Skeletal muscle cell (primary cell): Measurements from ENCODE around the gene TERF2IP.

Experiments used
- DNase-seq: peaks from one replicate; pipeline ENCODE4 v3.0.0-alpha.2; 2010; ENCODE audit warnings: low read depth
- H3K4me3 ChIP-seq: 2 replicates; pipeline ENCODE4 v1.5.1; 2011; ENCODE audit warnings: low read depth, mild to moderate bottlenecking, control low read depth, low read length, moderate library complexity

Gene TERF2IP

GRCh38 chr16:75632857-75633256 lies 14.7 kb upstream of the TERF2IP start:
- DNase-seq, result no peak

DNA sequence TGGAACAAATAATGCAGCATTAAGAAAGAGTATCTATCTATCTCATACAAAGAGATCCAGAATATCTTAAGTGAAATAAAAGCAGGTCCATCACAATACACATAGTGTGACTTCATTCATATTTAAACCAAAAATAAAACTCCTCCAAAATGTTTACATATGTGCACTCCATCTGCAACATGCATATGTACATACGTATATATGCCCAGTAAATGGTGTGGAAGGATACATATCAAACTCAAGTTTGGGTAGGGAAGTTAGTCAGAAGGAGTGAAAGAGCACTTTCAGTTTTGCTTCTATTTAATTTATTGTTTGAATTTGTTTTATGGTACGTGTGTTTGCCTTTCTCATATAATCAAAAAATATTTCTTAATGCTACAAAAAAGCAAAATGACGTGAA lies 12.5 kb upstream of the TERF2IP start:
- H3K4me3 ChIP-seq, result no peak overlapping the region
- DNase-seq, result no peak

More at GRCh38 chr16:75632857-75633256, 14.7 kb upstream of the TERF2IP start:
- no peak overlapping the region for H3K4me3 ChIP-seq

DNA sequence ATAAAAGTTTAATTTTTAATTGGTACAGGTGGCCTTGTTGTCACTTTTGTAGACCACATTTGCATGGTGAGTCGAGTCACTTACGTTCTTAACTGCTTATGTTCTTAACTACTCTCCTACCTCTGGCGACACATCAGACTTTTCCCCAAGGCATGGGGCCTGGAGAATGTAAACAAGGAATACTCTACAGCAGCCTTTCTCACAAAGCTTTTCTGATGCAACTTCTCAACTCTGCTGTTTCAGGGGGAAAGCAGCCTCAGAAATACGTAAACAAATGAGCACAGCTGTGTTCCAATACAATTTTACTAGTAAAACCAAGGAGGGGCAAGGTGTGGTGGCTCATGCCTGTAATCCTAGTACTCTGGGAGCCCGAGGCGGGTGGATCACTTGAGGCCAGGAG lies 7.0 kb upstream of the TERF2IP start:
- no peak overlapping the region for H3K4me3 ChIP-seq
- DNase-seq, result no peak

DNA sequence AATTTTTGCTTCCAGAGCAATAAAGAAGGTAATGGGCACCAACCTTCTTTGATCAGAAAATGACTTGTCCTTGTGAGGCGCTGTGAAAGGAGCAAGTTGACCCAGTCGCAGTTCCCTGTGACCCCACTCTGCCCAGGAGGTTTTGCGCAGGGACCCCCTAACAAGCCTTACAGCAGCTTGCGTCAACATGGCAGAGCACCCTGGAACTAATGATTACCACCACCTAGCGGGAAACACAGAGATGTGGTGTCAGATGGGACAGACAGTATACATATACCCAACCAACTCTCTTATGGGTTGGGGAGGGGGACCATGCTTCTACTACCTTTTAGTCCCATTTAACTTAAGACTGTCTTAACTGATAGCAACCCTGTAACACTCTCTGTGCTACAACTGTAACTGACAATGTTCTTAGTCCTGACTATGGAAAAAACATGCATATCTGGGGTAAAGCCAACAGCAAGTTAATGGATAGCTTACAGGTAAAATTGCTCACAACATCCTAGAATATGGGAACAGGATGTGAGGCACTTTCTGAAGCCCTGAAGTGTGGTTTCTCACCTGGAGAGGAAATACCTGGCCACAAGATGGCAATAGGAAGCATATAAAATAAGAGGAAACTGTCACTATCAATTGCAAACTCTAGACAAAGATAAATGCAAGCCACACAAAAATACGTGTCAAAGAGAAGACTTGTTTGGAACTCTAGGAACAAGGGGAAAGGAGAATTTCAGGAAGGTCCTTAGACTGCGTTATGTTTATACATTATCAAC lies 3.1 kb upstream of the TERF2IP start:
- DNase-seq, result no peak
- no peak overlapping the region for H3K4me3 ChIP-seq

DNA sequence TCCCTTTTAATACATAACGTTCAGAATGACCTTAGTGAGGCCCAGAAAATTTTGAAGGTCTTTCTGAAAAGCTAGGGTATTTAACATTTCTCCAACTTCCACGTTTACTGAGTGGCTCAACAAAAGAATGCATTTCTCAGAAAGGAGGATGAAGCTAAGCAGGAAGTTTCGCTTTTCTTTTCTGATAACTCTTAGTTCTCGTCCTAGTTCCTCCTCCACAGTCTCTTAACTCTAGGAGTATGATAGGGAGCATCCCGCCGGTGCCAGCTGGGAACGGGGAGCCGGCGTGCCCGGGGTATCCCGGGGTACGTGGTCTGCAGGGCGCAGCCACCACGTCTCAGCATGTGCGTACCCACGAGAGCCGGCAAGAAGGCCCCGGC lies 471 bp upstream of the TERF2IP start:
- no peak for DNase-seq
- peak overlapping the region; percentile 85 for H3K4me3 ChIP-seq

DNA sequence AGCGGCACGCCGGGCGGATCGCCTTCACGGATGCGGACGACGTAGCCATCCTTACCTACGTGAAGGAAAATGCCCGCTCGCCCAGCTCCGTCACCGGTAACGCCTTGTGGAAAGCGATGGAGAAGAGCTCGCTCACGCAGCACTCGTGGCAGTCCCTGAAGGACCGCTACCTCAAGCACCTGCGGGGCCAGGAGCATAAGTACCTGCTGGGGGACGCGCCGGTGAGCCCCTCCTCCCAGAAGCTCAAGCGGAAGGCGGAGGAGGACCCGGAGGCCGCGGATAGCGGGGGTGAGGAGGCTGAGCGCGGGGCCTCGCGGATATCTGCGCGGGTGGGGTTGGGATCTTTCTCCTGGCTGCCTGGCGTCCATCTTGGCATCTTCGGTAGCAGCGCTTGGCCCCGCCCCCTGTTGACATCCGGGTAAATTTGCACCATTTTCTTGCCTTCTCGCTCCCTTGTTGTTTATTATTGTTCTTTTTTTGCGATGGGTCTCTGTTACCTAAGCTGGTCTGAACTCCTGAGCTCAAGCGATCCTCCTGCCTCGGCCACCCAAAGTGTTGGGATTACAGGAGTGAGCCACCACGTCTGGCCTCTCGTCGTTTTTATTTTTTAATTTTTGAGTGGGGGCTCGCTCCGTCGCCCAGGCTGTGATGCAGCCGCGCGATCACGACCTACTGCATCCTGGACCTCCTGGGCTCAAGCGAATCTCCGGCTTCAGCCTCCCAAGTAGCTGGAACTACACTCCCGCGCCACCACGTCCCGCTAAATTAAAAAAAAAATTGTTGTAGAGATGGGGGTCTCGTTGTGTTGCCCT lies 898 bp downstream of the TERF2IP start:
- H3K4me3 ChIP-seq, result peak overlapping the region; percentile 85
- no peak for DNase-seq

DNA sequence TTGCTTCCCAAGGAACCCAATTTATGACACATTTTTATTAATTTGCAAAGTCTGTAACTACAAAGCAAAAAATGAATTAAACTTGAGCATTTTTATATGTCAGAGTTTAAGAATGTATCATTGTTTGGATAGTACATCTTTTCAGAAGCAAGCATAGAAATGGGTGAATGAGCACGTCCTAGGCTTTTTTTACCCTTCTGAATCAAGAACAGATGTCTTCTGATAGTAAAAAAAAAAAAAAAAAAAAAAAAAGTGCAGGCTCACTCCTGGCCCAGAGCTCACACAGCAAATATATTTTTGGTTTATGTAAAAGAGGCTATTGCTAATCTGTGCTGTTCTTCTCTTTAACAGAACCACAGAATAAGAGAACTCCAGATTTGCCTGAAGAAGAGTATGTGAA lies 6.3 kb downstream of the TERF2IP start:
- H3K4me3 ChIP-seq, result no peak overlapping the region
- DNase-seq, result no peak

DNA sequence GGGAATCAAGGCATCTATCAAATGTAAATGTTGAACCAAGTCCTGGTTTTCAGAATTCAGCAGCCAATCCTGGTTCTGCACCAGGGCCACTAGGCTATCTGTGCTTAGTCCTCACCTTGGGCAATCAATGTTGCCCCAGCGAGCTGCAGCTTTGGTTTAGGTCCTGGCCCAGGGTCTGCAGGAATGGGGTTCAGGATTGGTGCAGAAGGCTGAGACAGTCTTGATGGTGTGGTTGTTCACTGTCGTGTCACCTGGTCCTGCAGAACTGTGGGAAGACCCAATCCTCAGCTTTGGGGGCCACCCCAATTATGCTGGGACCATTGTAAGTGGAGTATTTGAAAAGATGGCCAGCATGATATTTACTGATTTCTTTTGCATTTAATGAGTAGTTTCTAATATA lies 10.6 kb downstream of the TERF2IP start:
- no peak for DNase-seq

GRCh38 chr16:75660321-75660720 lies 12.7 kb downstream of the TERF2IP start:
- no peak overlapping the region for H3K4me3 ChIP-seq
- no peak for DNase-seq

More for the DNA sequence above, 10.6 kb downstream of the TERF2IP start:
- no peak overlapping the region for H3K4me3 ChIP-seq

DNA sequence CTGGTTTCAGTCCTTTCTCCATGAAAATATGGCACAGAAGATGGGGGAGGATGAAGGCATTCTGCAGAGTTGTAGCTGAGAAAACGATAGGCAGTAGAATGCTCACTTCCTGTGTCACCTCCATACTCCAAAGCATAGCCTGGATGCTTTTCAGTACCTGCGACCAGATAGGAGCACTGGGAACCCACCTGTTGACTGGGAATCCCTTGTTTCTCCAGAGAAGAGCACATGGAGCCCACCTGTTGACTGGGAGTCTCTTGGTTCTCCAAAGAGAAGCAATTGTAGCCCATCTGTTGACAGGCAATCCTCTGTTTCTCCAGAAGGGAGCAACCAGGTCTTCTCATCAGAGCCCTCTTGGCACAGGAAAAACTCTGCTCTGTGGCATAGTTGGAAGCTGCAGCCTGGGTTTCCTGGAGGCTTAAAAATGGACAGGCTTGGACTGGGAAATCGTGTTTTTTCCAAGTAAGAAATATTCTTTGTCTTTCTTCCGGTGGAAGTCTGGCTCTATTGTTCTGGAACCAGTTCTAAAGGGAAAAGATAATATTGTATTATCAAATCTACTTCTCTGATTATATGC lies 13.2 kb downstream of the TERF2IP start:
- H3K4me3 ChIP-seq, result no peak overlapping the region
- DNase-seq, result no peak

GRCh38 chr16:75667503-75667902 lies 19.9 kb downstream of the TERF2IP start:
- H3K4me3 ChIP-seq, result no peak overlapping the region
- no peak for DNase-seq

DNA sequence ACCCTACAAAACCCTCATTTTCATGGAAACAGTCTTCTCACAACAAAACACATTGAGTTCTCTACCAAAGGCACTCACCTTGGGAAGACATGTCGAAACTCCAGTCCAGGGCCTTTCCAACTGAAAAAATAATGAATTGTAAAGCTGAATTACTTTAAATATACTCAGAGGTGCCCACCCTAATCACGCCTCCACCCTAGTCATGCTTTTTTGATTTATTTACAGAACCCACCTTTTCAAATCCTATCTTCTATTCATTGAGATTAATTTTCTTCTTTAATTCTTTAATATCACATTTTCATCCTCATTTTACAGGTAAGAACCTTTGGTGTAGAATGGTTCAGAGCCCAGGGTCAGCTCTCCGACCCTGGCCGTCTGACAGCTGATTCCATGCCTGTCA lies 29.3 kb downstream of the TERF2IP start, which contains the start of gene CPHXL2:
CPHXL2 (minus strand) TSS at position 101 of the 400 bp plus-strand sequence; CDS start at position 91, 10 bp downstream.
- DNase-seq, result no peak
- H3K4me3 ChIP-seq, result no peak within 1 kb of the TSS

DNA sequence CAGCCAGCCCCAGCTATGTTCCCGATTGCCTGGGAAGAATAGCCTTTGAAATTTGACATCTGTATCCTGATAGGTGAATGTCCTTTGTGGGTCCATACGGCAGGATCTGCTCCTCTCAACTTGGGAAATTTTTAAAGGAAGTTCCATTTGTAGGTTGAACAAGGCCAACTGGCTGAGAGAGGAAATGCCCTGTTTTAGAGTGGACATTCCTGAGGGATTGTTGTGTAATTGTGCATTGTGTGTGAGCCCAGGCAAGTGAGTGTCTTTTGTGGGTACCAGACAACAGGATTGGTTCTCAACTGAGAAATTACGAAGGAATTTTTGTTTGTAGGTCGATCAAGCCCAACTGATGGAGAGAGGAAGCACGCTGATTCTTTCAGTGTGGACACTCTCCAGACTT lies 31.8 kb downstream of the TERF2IP start:
- DNase-seq, result no peak
- no peak overlapping the region for H3K4me3 ChIP-seq

DNA sequence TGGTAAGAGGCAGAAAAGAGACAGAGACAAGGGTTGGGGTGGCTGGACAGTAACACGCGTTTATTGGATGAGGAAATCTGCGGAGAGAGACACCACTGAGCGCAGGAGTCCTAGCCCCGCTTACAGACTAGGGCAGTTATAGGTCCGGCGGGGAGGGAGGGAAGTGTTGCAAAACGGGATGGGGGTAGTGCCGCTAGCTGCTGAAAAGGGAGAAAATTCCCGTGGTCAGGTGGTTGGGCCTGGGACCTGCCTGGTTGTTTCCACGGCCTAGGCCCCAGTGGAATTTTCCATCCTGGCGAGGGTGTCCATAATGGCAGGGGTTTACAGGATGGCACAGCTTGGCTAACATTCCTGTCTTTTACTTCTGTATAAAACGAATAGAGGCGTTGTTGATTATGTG lies 34.7 kb downstream of the TERF2IP start:
- no peak for DNase-seq
- no peak overlapping the region for H3K4me3 ChIP-seq

DNA sequence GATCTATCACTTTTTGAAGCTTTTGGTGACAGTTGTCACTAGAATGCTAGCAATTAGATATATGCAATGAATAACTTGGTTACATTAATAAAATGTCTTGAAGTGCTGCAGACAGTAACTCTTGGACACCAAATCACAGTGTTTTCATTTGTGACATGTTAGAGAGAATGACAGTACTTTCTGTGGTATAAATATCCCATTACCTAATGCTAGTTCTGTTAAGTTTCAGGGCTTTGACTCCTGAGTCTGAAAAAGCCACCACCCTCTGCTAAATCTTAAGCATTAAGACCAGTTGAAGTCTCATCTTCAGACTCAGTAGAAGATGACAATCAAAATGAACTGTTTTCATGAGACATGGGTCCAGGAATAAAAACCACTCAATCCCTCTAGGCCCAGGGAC lies 39.8 kb downstream of the TERF2IP start:
- DNase-seq, result no peak
- H3K4me3 ChIP-seq, result no peak overlapping the region

DNA sequence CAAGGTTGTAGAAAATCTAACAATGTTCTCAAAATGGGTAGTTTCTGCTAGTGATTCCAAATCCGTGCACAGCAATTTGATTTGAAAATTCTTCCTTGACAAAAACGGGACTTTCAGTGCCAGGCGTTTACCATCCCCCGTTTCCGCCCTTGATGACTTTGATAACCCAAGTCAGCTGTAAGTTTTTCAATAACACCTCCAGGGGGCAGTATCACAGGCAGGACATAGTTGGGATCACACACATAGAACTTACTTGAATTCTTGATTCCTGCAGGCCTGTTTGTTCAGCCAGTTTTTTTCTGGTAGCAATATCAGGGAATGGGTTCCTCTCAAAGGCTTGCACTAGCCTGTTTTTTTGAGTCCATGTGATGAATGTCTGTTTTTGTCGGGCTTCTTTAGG lies 48.1 kb downstream of the TERF2IP start:
- DNase-seq, result no peak
- no peak overlapping the region for H3K4me3 ChIP-seq

- no peak for DNase-seq
- no peak overlapping the region for H3K4me3 ChIP-seq
Observed at GRCh38 chr16:75697571-75697970, 50.0 kb downstream of the TERF2IP start.

GRCh38 chr16:75701361-75701760 lies 53.8 kb downstream of the TERF2IP start, which contains the start of gene DUXB:
Gene DUXB (minus strand): TSS chr16:75701461. CDS start chr16:75701418, 43 bp downstream.
- no peak for DNase-seq
- no peak within 1 kb of the TSS for H3K4me3 ChIP-seq

DNA sequence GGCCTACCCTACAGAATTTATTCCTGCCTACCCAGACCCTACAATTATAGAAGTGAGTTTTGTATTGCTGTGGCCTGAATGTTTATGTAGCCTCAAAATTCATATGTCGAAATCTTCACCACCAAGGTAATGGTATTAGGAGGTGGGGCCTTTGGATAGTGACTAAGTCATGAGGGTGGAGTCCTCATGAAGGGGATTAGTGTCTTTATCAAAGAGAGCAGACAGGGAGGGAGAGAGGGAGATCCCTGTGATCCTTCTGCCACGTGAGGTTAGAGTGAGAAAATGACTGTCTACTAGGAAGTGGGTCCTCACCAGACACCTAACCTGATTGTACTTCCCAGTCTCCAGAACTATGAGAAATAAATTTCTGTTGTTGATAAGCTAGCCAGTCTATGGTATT lies 54.7 kb downstream of the TERF2IP start:
- DNase-seq, result no peak
- H3K4me3 ChIP-seq, result no peak overlapping the region

- no peak for DNase-seq
- no peak overlapping the region for H3K4me3 ChIP-seq
Observed at GRCh38 chr16:75703306-75703705, 55.7 kb downstream of the TERF2IP start.
